A549 (cell line): ENCODE results near the gene CSTA. TPM values are rescaled to one million over a fixed set of nuclear protein-coding genes. Genes with fewer than 3 reads are reported as not detected.

Source experiments
- ATAC-seq, 2 experiments: fragments of 200-7000 bp in 1 of 2; fragments of >200 bp in 1 of 2; cut with Nextera tagmentation in 1 of 2; cut with Tn5 transposase in 1 of 2; 3 replicates each; pipeline versions ENCODE4 v1.8.0 to v1.9.1; 2018 to 2020; ENCODE audit warnings: mild to moderate bottlenecking in 1 of 2, moderate library complexity in 1 of 2
- CTCF ChIA-PET: fragments of 300-600 bp; sonication (Branson Sonifier 250); formaldehyde crosslinking; extraction: SDS; loops from one replicate; lab custom pipeline; 2021; ENCODE audit warnings: antibody characterized with exemption, inconsistent platforms; lab: Yijun Ruan, JAX
- POLR2A ChIA-PET: fragments of 350-600 bp; formaldehyde crosslinking; extraction: SDS; loops from one replicate; lab custom pipeline; 2021; ENCODE audit warnings: antibody characterized with exemption, inconsistent platforms; lab: Yijun Ruan, JAX
- DNase-seq, 2 experiments: peaks; one replicate each; pipeline versions ENCODE4 v3.0.0 to v3.0.0-alpha.2; 2011 to 2016; ENCODE audit warnings: low read depth in 1 of 2, low spot score in 1 of 2
- FAIRE-seq: peaks from 2 replicates; lab custom pipeline; 2011; peaks lifted over from hg19 to GRCh38; lab: Jason Lieb, UNC
- H3K27ac ChIP-seq, 2 experiments: fragments of >200 bp; sonication (Bioruptor Twin); formaldehyde crosslinking; 3 replicates each; pipeline ENCODE4 v1.5.1; 2016 to 2017
- H3K4me1 ChIP-seq: fragments of >200 bp; sonication (Bioruptor Twin); formaldehyde crosslinking; 3 replicates; pipeline ENCODE4 v1.6.1; 2016
- H3K4me2 ChIP-seq: fragments of >200 bp; sonication (Bioruptor Twin); formaldehyde crosslinking; 3 replicates; pipeline ENCODE4 v1.6.1; 2016
- H3K4me3 ChIP-seq: fragments of >200 bp; sonication (Bioruptor Twin); formaldehyde crosslinking; 3 replicates; pipeline ENCODE4 v1.5.1; 2016
- H3K9me3 ChIP-seq: fragments of >200 bp; sonication (Bioruptor Twin); formaldehyde crosslinking; 3 replicates; pipeline ENCODE4 v1.6.1; 2016
- ATOH8 ChIP-seq: fragments of 250-450 bp; sonication (Bioruptor Pico); IDR thresholded peaks from 2 replicates; pipeline ENCODE4 v1.5.0; 2020; ENCODE audit warnings: low read depth, mild to moderate bottlenecking, moderate library complexity
- BHLHE40 ChIP-seq: IDR thresholded peaks from 2 replicates; pipeline ENCODE4 v1.6.1; 2012; ENCODE audit warnings: low read depth, low read length, inconsistent platforms
- CBX2 ChIP-seq: fragments of 200-600 bp; sonication (generic); IDR thresholded peaks from 2 replicates; pipeline ENCODE4 v1.6.1; 2016; ENCODE audit warnings: low read depth, mild to moderate bottlenecking, borderline replicate concordance
- CEBPB ChIP-seq, 2 experiments: fragments of >200 bp in 1 of 2; sonication (Bioruptor Twin) in 1 of 2; formaldehyde crosslinking in 1 of 2; IDR thresholded peaks; 2 replicates each; pipeline ENCODE4 v1.6.1; 2012 to 2016
- ESRRA ChIP-seq: fragments of 150-350 bp; IDR thresholded peaks from 2 replicates; pipeline ENCODE4 v1.6.1; 2014; ENCODE audit warnings: mild to moderate bottlenecking, low read length, borderline replicate concordance
- FOSB ChIP-seq: fragments of 250-450 bp; sonication (Bioruptor Pico); IDR thresholded peaks from 2 replicates; pipeline ENCODE4 v1.5.0; 2020; ENCODE audit warnings: mild to moderate bottlenecking, moderate library complexity
- GATA3 ChIP-seq: IDR thresholded peaks from 2 replicates; pipeline ENCODE4 v1.6.1; 2012; ENCODE audit warnings: borderline replicate concordance
- HEYL ChIP-seq: fragments of 250-450 bp; sonication (Bioruptor Pico); IDR thresholded peaks from 2 replicates; pipeline ENCODE4 v1.8.0; 2021; ENCODE audit warnings: mild to moderate bottlenecking, moderate library complexity
- HOXB13 ChIP-seq: fragments of 250-450 bp; sonication (Bioruptor Pico); IDR thresholded peaks from 2 replicates; pipeline ENCODE4 v1.5.0; 2020; ENCODE audit warnings: low read depth, mild to moderate bottlenecking, moderate library complexity
- HOXB5 ChIP-seq: fragments of 250-450 bp; sonication (Bioruptor Pico); IDR thresholded peaks from 2 replicates; pipeline ENCODE4 v1.5.0; 2020; ENCODE audit warnings: mild to moderate bottlenecking, moderate library complexity
- KDM1A ChIP-seq: fragments of 200-600 bp; sonication (generic); IDR thresholded peaks from 2 replicates; pipeline ENCODE4 v1.6.1; 2016; ENCODE audit warnings: low read depth, mild to moderate bottlenecking
- KDM5A ChIP-seq: fragments of 200-600 bp; sonication (generic); IDR thresholded peaks from 2 replicates; pipeline ENCODE4 v1.6.1; 2016; ENCODE audit warnings: antibody characterized with exemption, mild to moderate bottlenecking
- MYC ChIP-seq: IDR thresholded peaks from 2 replicates; pipeline ENCODE4 v1.6.1; 2012; ENCODE audit warnings: mild to moderate bottlenecking, inconsistent platforms, low read length, improper control_type of control experiment, borderline replicate concordance
- NFE2L2 ChIP-seq: fragments of 150-350 bp; conservative IDR thresholded peaks from 2 replicates; pipeline ENCODE4 v1.6.1; 2014; ENCODE audit warnings: low read length
- NPAS2 ChIP-seq: fragments of 250-450 bp; sonication (Bioruptor Pico); IDR thresholded peaks from 2 replicates; pipeline ENCODE4 v1.8.0; 2022; ENCODE audit warnings: mild to moderate bottlenecking, moderate library complexity, borderline replicate concordance
- PBX3 ChIP-seq: IDR thresholded peaks from 2 replicates; pipeline ENCODE4 v1.6.1; 2012
- RAD21 ChIP-seq, 2 experiments: fragments of >200 bp in 1 of 2; sonication (Bioruptor Twin) in 1 of 2; formaldehyde crosslinking in 1 of 2; IDR thresholded peaks in 1 of 2; conservative IDR thresholded peaks in 1 of 2; 2 replicates in 1 of 2; 3 replicates in 1 of 2; pipeline ENCODE4 v1.6.1; 2012 to 2018; ENCODE audit warnings: inconsistent platforms in 1 of 2
- TFCP2L1 ChIP-seq: fragments of 250-450 bp; sonication (Bioruptor Pico); IDR thresholded peaks from 2 replicates; pipeline ENCODE4 v1.5.0; 2021; ENCODE audit warnings: mild to moderate bottlenecking
- WGBS: methylation state at CpG from one replicate; pipeline ENCODE4 v1.1.6; 2017; ENCODE audit errors: missing lambda C conversion rate; 5-methylcytosine and 5-hydroxymethylcytosine counted together
- polyA minus RNA-seq: library from RNA; depleted of rRNA, polyadenylated mRNA; stranded (reverse); fragments of >200 nt; gene quantifications from 2 replicates; pipeline ENCODE4 v1.2.3, GENCODE V29; 2011; rRNA and poly(A)+ RNA removed
- polyA plus RNA-seq, 4 experiments: library from polyadenylated mRNA; depleted of rRNA in 3 of 4; stranded (reverse); fragments of >200 nt; fragmentation: RNase III in 1 of 4; extraction: RNeasy Plus Mini Kit Qiagen cat#74134 plus additional on column Dnase treatment in 1 of 4; gene quantifications; 2 replicates in 3 of 4; 3 replicates in 1 of 4; pipeline ENCODE4 v1.2.3, GENCODE V29; 2011 to 2017
- TF ChIP-seq, protein P1 (sequence below): fragments of >200 bp; sonication (Bioruptor Twin); formaldehyde crosslinking; IDR thresholded peaks from 2 replicates; pipeline ENCODE4 v1.6.1; 2016
- TF ChIP-seq, protein P2 (sequence below): fragments of 250-450 bp; sonication (Bioruptor Pico); IDR thresholded peaks from 2 replicates; pipeline ENCODE4 v1.5.0; 2021; ENCODE audit warnings: mild to moderate bottlenecking, moderate library complexity, borderline replicate concordance
- TF ChIP-seq, protein P3 (sequence below): fragments of 150-350 bp; IDR thresholded peaks from 2 replicates; pipeline ENCODE4 v1.6.1; 2014; ENCODE audit warnings: low read depth, mild to moderate bottlenecking, low read length

Gene CSTA, protein sequence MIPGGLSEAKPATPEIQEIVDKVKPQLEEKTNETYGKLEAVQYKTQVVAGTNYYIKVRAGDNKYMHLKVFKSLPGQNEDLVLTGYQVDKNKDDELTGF
- polyA plus RNA-seq (2011; rRNA removed) (7.8 and 7.9 TPM in 2 replicates), polyA plus RNA-seq (2017; fragmentation: RNase III; extraction: RNeasy Plus Mini Kit Qiagen cat#74134 plus additional on column Dnase treatment) (0.41 to 1.1 TPM (median 0.91 TPM) in 3 replicates), polyA minus RNA-seq (0.39 TPM in 1 of 2 replicates, not detected in the other)
- polyA plus RNA-seq (2012; cell fraction: cytosol; rRNA removed) = 0.77 and 0.78 TPM in 2 replicates
- polyA plus RNA-seq (2012; cell fraction: nucleus; rRNA removed) = not detected in 2 replicates

DNA sequence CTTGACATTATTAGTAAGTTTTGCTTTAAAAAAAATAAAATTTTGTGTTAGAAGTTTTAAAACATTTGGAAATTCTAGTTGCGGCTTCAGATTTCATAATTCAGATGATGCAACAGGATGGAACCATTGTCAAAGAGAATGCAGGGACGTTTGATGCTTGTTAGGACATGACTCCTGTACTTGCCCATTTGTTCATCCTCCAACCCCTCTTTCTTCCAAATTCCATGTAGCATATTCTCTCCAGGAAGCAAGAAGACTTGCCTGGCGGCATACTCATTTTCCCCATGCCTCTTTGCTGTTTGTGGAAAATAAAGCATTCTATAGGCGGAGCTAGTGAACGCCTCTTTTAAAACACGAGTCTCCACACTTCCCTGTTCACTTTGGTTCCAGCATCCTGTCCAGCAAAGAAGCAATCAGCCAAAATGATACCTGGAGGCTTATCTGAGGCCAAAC is at the start of gene CSTA:
TSS of gene CSTA (plus strand) at position 378 of the 453 bp plus-strand sequence. CDS start at position 423, 45 bp downstream.
- H3K27ac ChIP-seq = peak within 1 kb of the TSS; percentile 39 to 43; a peak in 3 of 6 replicates
- FAIRE-seq = no peak
- TF ChIP-seq CEBPB (IDR thresholded peaks at IDR 0.05) (peak; percentile 40 to 53; a peak in 2 of 4 replicates), HEYL (CRISPR knock-in tag) (no peak)
- POLR2A ChIA-PET = no interaction called here
- no peak for ATAC-seq
- peaks cover 14% of the 10 kb centered on the region; the same call in 1 of the 3 replicates for H3K4me1 ChIP-seq
- CTCF ChIA-PET = no interaction called here
- H3K4me3 ChIP-seq = peak within 1 kb of the TSS; percentile 19; the same call in 1 of the 3 replicates
- H3K9me3 ChIP-seq = no peaks in the 10 kb centered on the region
- no peak for DNase-seq
- 40% methylated on average over 6 of the region's 6 CpGs for WGBS
- peak within 1 kb of the TSS; percentile 50; the same call in 2 of the 3 replicates for H3K4me2 ChIP-seq

DNA sequence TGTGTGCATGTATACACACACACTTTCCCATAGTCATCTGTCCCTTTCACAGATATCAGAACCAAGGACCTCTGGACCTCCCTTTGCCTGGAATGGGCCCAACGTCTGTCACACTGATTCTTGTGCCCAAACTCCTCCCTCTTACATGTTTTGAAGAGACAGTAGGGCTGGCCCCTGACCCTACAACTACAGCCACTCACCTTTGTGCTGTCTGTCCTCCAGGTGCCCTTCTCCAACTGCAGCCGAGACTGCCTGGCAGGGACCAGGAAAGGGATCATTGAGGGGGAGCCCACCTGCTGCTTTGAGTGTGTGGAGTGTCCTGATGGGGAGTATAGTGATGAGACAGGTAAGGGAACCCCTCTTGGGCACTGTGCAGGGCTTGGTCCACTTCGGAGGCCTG is 43.2 kb upstream of the CSTA start:
- Histone ChIP-seq H3K4me3 (no peak overlapping the region), H3K9me3 (no peaks in the 10 kb centered on the region), H3K4me2 (no peak overlapping the region), H3K27ac (no peak overlapping the region), H3K4me1 (no peaks in the 10 kb centered on the region)
- ChIA-PET CTCF (no interaction called here), POLR2A (no interaction called here)
- TF ChIP-seq KDM1A (no peak), NFE2L2 (no peak), HOXB5 (CRISPR knock-in tag) (no peak), FOSB (CRISPR knock-in tag) (no peak), HEYL (CRISPR knock-in tag) (no peak), TFCP2L1 (CRISPR knock-in tag) (no peak), PBX3 (no peak), KDM5A (no peak), BHLHE40 (no peak), MYC (no peak), NPAS2 (CRISPR knock-in tag) (no peak), ESRRA (no peak), HOXB13 (no peak), ATOH8 (CRISPR knock-in tag) (no peak), CBX2 (no peak), GATA3 (no peak), RAD21 (conservative IDR thresholded peaks at IDR 0.05 in 1 of 2, IDR thresholded peaks at IDR 0.05 in 1 of 2) (no peak)
- TF ChIP-seq, protein P1, sequence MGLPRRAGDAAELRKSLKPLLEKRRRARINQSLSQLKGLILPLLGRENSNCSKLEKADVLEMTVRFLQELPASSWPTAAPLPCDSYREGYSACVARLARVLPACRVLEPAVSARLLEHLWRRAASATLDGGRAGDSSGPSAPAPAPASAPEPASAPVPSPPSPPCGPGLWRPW = no peak
- TF ChIP-seq, protein P2, sequence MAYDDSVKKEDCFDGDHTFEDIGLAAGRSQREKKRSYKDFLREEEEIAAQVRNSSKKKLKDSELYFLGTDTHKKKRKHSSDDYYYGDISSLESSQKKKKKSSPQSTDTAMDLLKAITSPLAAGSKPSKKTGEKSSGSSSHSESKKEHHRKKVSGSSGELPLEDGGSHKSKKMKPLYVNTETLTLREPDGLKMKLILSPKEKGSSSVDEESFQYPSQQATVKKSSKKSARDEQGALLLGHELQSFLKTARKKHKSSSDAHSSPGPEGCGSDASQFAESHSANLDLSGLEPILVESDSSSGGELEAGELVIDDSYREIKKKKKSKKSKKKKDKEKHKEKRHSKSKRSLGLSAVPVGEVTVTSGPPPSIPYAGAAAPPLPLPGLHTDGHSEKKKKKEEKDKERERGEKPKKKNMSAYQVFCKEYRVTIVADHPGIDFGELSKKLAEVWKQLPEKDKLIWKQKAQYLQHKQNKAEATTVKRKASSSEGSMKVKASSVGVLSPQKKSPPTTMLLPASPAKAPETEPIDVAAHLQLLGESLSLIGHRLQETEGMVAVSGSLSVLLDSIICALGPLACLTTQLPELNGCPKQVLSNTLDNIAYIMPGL (CRISPR knock-in tag) = no peak
- TF ChIP-seq, protein P3, sequence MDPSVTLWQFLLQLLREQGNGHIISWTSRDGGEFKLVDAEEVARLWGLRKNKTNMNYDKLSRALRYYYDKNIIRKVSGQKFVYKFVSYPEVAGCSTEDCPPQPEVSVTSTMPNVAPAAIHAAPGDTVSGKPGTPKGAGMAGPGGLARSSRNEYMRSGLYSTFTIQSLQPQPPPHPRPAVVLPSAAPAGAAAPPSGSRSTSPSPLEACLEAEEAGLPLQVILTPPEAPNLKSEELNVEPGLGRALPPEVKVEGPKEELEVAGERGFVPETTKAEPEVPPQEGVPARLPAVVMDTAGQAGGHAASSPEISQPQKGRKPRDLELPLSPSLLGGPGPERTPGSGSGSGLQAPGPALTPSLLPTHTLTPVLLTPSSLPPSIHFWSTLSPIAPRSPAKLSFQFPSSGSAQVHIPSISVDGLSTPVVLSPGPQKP = no peak
- ATAC-seq = no peak
- FAIRE-seq = no peak
- WGBS = 0% methylated on average over 3 of the region's 3 CpGs
- no peak for DNase-seq
